Glutamatergic neuron (in vitro differentiated cells): ENCODE data around the gene ADGRD1. TPM values are rescaled to one million over a fixed set of nuclear protein-coding genes. Genes with fewer than 3 reads are reported as not detected.

Experiments
- DNase-seq: peaks from one replicate; pipeline ENCODE4 v3.0.0; 2022
- H3K27ac Mint-ChIP-seq: one replicate; pipeline ENCODE4 v1.8.0; 2020; ENCODE audit warnings: mild to moderate bottlenecking, mixed read lengths, inconsistent platforms; ENCODE audit not compliant: unreplicated experiment
- H3K27me3 Mint-ChIP-seq: one replicate; pipeline ENCODE4 v1.8.0; 2020; ENCODE audit warnings: mild to moderate bottlenecking, moderate library complexity, mixed read lengths, inconsistent platforms; ENCODE audit not compliant: unreplicated experiment
- H3K36me3 Mint-ChIP-seq: one replicate; pipeline ENCODE4 v1.8.0; 2020; ENCODE audit warnings: mild to moderate bottlenecking, mixed read lengths, inconsistent platforms; ENCODE audit not compliant: unreplicated experiment
- H3K4me1 Mint-ChIP-seq: one replicate; pipeline ENCODE4 v1.8.0; 2020; ENCODE audit warnings: mild to moderate bottlenecking, low read depth, mixed read lengths, inconsistent platforms; ENCODE audit not compliant: unreplicated experiment
- H3K4me3 Mint-ChIP-seq: one replicate; pipeline ENCODE4 v1.8.0; 2020; ENCODE audit warnings: mild to moderate bottlenecking, mixed read lengths, inconsistent platforms; ENCODE audit not compliant: unreplicated experiment
- H3K9me3 Mint-ChIP-seq: one replicate; pipeline ENCODE4 v1.8.0; 2020; ENCODE audit warnings: mild to moderate bottlenecking, moderate library complexity, mixed read lengths, inconsistent platforms; ENCODE audit not compliant: unreplicated experiment
- CTCF ChIP-seq: fragments of 200-600 bp; sonication (generic); IDR thresholded peaks from one replicate; pipeline ENCODE4 v1.5.0; 2021; ENCODE audit not compliant: partially characterized antibody, unreplicated experiment
- total RNA-seq: library from RNA; stranded (reverse); fragmentation: NEBNext Ultra II Directional; extraction: Animal tissue kit (Norgen Biotek cat#: 25700); gene quantifications from one replicate; pipeline ENCODE4 v1.2.1, GENCODE V29; 2021; ENCODE audit not compliant: unreplicated experiment

Gene ADGRD1
- total RNA-seq, 1 donor from 2014 or later, result 0.96 TPM

- Mint-ChIP-seq H3K27ac (no peak overlapping the region), H3K9me3 (no peaks in the 10 kb centered on the region), H3K27me3 (peaks cover 3% of the 10 kb centered on the region), H3K36me3 (no peaks in the 10 kb centered on the region), H3K4me3 (no peak overlapping the region), H3K4me1 (peaks cover 4% of the 10 kb centered on the region)
- no peak for DNase-seq
- no peak for TF ChIP-seq CTCF
Measured at GRCh38 chr12:130955238-130955816, 1.6 kb downstream of the ADGRD1 start.

GRCh38 chr12:130956009-130956408 is 2.3 kb downstream of the ADGRD1 start:
- no peaks in the 10 kb centered on the region for H3K9me3 Mint-ChIP-seq
- no peaks in the 10 kb centered on the region for H3K36me3 Mint-ChIP-seq
- DNase-seq, result no peak
- peaks cover 4% of the 10 kb centered on the region for H3K4me1 Mint-ChIP-seq
- H3K4me3 Mint-ChIP-seq, result no peak overlapping the region
- H3K27me3 Mint-ChIP-seq, result peaks cover 5% of the 10 kb centered on the region
- no peak for TF ChIP-seq CTCF
- no peak overlapping the region for H3K27ac Mint-ChIP-seq

- H3K36me3 Mint-ChIP-seq, result no peaks in the 10 kb centered on the region
- H3K27me3 Mint-ChIP-seq, result peaks cover 5% of the 10 kb centered on the region
- H3K27ac Mint-ChIP-seq, result no peak overlapping the region
- no peak overlapping the region for H3K4me3 Mint-ChIP-seq
- DNase-seq, result no peak
- H3K4me1 Mint-ChIP-seq, result peaks cover 4% of the 10 kb centered on the region
- no peaks in the 10 kb centered on the region for H3K9me3 Mint-ChIP-seq
- TF ChIP-seq CTCF, result no peak
Measured at GRCh38 chr12:130956456-130957303, 3.0 kb downstream of the ADGRD1 start.

- H3K4me3 Mint-ChIP-seq, result no peak overlapping the region
- no peak for TF ChIP-seq CTCF
- DNase-seq, result no peak
- H3K36me3 Mint-ChIP-seq, result no peaks in the 10 kb centered on the region
- peaks cover 5% of the 10 kb centered on the region for H3K27me3 Mint-ChIP-seq
- H3K27ac Mint-ChIP-seq, result no peak overlapping the region
- peaks cover 6% of the 10 kb centered on the region for H3K4me1 Mint-ChIP-seq
- H3K9me3 Mint-ChIP-seq, result no peaks in the 10 kb centered on the region
Measured at GRCh38 chr12:130957304-130957621, 3.6 kb downstream of the ADGRD1 start.

- no peaks in the 10 kb centered on the region for H3K36me3 Mint-ChIP-seq
- no peaks in the 10 kb centered on the region for H3K9me3 Mint-ChIP-seq
- peaks cover 4% of the 10 kb centered on the region for H3K27me3 Mint-ChIP-seq
- H3K4me3 Mint-ChIP-seq, result no peak overlapping the region
- no peak for TF ChIP-seq CTCF
- H3K27ac Mint-ChIP-seq, result no peak overlapping the region
- H3K4me1 Mint-ChIP-seq, result peaks cover 5% of the 10 kb centered on the region
- no peak for DNase-seq
Measured at GRCh38 chr12:130958557-130959140, 4.9 kb downstream of the ADGRD1 start.
